ENCODE results near the gene KCTD12.

The KCTD12 gene

GRCh38 chr13:76848596-76848995, 37.6 kb downstream of the KCTD12 start:
- no peak overlapping the region for H3K4me2 ChIP-seq (ENCODE audit: low read length)
- H3K9ac ChIP-seq (ENCODE audit: low read length): no peak overlapping the region
- H3K27me3 ChIP-seq (ENCODE audit: insufficient read depth, low read length): no peaks in the 10 kb centered on the region
- no peak overlapping the region for H3K27ac ChIP-seq (ENCODE audit: low read depth, low read length, poor library complexity, severe bottlenecking)
- H4K20me1 ChIP-seq (ENCODE audit: insufficient read depth, low read length): no peaks in the 10 kb centered on the region
- H3K4me1 ChIP-seq (ENCODE audit: insufficient read depth, low read length, severe bottlenecking): no peaks in the 10 kb centered on the region
- no peaks in the 10 kb centered on the region for H3K9me2 ChIP-seq (ENCODE audit: low read depth, low read length)
- H3K9me3 ChIP-seq (ENCODE audit: low read length): no peaks in the 10 kb centered on the region
- H3K36me3 ChIP-seq (ENCODE audit: insufficient read depth, low read length): no peaks in the 10 kb centered on the region
- TF ChIP-seq EZH2 (IDR thresholded peaks at IDR 0.05; ENCODE audit: borderline replicate concordance, low read length): no peak
- TF ChIP-seq, protein P1, sequence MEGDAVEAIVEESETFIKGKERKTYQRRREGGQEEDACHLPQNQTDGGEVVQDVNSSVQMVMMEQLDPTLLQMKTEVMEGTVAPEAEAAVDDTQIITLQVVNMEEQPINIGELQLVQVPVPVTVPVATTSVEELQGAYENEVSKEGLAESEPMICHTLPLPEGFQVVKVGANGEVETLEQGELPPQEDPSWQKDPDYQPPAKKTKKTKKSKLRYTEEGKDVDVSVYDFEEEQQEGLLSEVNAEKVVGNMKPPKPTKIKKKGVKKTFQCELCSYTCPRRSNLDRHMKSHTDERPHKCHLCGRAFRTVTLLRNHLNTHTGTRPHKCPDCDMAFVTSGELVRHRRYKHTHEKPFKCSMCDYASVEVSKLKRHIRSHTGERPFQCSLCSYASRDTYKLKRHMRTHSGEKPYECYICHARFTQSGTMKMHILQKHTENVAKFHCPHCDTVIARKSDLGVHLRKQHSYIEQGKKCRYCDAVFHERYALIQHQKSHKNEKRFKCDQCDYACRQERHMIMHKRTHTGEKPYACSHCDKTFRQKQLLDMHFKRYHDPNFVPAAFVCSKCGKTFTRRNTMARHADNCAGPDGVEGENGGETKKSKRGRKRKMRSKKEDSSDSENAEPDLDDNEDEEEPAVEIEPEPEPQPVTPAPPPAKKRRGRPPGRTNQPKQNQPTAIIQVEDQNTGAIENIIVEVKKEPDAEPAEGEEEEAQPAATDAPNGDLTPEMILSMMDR (IDR thresholded peaks at IDR 0.05; ENCODE audit: low read length): no peak
- H3F3A ChIP-seq (ENCODE audit: insufficient read depth, low read length): no peaks in the 10 kb centered on the region
- no peaks in the 10 kb centered on the region for H3K79me2 ChIP-seq (ENCODE audit: insufficient read depth, low read length)
- H2AFZ ChIP-seq (ENCODE audit: low read length): no peak overlapping the region
- H3K4me3 ChIP-seq (ENCODE audit: low read depth, low read length, poor library complexity, severe bottlenecking): no peak overlapping the region

- Histone ChIP-seq H3K27ac (ENCODE audit: low read depth, low read length, poor library complexity, severe bottlenecking) (no peak overlapping the region), H3K36me3 (ENCODE audit: insufficient read depth, low read length) (no peaks in the 10 kb centered on the region), H3K9ac (ENCODE audit: low read length) (no peak overlapping the region), H3K9me2 (ENCODE audit: low read depth, low read length) (no peaks in the 10 kb centered on the region), H3K4me1 (ENCODE audit: insufficient read depth, low read length, severe bottlenecking) (no peaks in the 10 kb centered on the region), H4K20me1 (ENCODE audit: insufficient read depth, low read length) (no peaks in the 10 kb centered on the region), H3K4me3 (ENCODE audit: low read depth, low read length, poor library complexity, severe bottlenecking) (no peak overlapping the region), H3K4me2 (ENCODE audit: low read length) (no peak overlapping the region), H3K9me3 (ENCODE audit: low read length) (no peaks in the 10 kb centered on the region), H3F3A (ENCODE audit: insufficient read depth, low read length) (no peaks in the 10 kb centered on the region), H2AFZ (ENCODE audit: low read length) (no peak overlapping the region), H3K27me3 (ENCODE audit: insufficient read depth, low read length) (no peaks in the 10 kb centered on the region), H3K79me2 (ENCODE audit: insufficient read depth, low read length) (no peaks in the 10 kb centered on the region)
- TF ChIP-seq, protein P1 (IDR thresholded peaks at IDR 0.05; ENCODE audit: low read length): no peak
- TF ChIP-seq EZH2 (IDR thresholded peaks at IDR 0.05; ENCODE audit: borderline replicate concordance, low read length): no peak
Measured at GRCh38 chr13:76846363-76846762, 39.8 kb downstream of the KCTD12 start.

- no peaks in the 10 kb centered on the region for H3K9me3 ChIP-seq (ENCODE audit: low read length)
- TF ChIP-seq EZH2 (IDR thresholded peaks at IDR 0.05; ENCODE audit: borderline replicate concordance, low read length): no peak
- TF ChIP-seq, protein P1 (IDR thresholded peaks at IDR 0.05; ENCODE audit: low read length): no peak
- H3K9ac ChIP-seq (ENCODE audit: low read length): no peak overlapping the region
- H3K4me3 ChIP-seq (ENCODE audit: low read depth, low read length, poor library complexity, severe bottlenecking): no peak overlapping the region
- no peaks in the 10 kb centered on the region for H3K36me3 ChIP-seq (ENCODE audit: insufficient read depth, low read length)
- no peak overlapping the region for H3K27ac ChIP-seq (ENCODE audit: low read depth, low read length, poor library complexity, severe bottlenecking)
- H3K4me1 ChIP-seq (ENCODE audit: insufficient read depth, low read length, severe bottlenecking): no peaks in the 10 kb centered on the region
- no peak overlapping the region for H3K4me2 ChIP-seq (ENCODE audit: low read length)
- no peaks in the 10 kb centered on the region for H3F3A ChIP-seq (ENCODE audit: insufficient read depth, low read length)
- no peaks in the 10 kb centered on the region for H3K9me2 ChIP-seq (ENCODE audit: low read depth, low read length)
- no peaks in the 10 kb centered on the region for H4K20me1 ChIP-seq (ENCODE audit: insufficient read depth, low read length)
- H3K79me2 ChIP-seq (ENCODE audit: insufficient read depth, low read length): no peaks in the 10 kb centered on the region
- no peaks in the 10 kb centered on the region for H3K27me3 ChIP-seq (ENCODE audit: insufficient read depth, low read length)
- H2AFZ ChIP-seq (ENCODE audit: low read length): no peak overlapping the region
Measured at GRCh38 chr13:76845865-76846264, 40.3 kb downstream of the KCTD12 start.

Measured in OCI-LY1 (cell line).